GM06990 (cell line): ENCODE results near the gene CCDC14.
"Not testable (repeated sequence)": the region's sequence is repeated elsewhere in the genome, so short reads cannot be mapped to it uniquely, and the experiment has no call there.

Source experiments
- DNase-seq: peaks from one replicate; pipeline ENCODE4 v3.0.0-alpha.2; 2011; ENCODE audit not compliant: insufficient read length; ENCODE audit errors: extremely low read depth
- H3K27me3 ChIP-seq: replicated peaks from 2 replicates; pipeline ENCODE4 v1.6.0; 2011; ENCODE audit warnings: low read length; ENCODE audit not compliant: control insufficient read depth, insufficient read depth
- H3K36me3 ChIP-seq: 2 replicates; pipeline ENCODE4 v1.5.1; 2011; ENCODE audit warnings: low read length; ENCODE audit not compliant: control insufficient read depth, insufficient read depth
- H3K4me3 ChIP-seq: replicated peaks from 2 replicates; pipeline ENCODE4 v1.5.1; 2011; ENCODE audit warnings: low read depth, mild to moderate bottlenecking, control low read depth, low read length
- TF ChIP-seq, protein P1 (sequence below): IDR thresholded peaks from 2 replicates; pipeline ENCODE4 v1.5.1; 2011; ENCODE audit warnings: low read length, control low read depth, mild to moderate bottlenecking, inconsistent platforms; ENCODE audit not compliant: insufficient read depth, poor library complexity, severe bottlenecking

The CCDC14 gene

DNA sequence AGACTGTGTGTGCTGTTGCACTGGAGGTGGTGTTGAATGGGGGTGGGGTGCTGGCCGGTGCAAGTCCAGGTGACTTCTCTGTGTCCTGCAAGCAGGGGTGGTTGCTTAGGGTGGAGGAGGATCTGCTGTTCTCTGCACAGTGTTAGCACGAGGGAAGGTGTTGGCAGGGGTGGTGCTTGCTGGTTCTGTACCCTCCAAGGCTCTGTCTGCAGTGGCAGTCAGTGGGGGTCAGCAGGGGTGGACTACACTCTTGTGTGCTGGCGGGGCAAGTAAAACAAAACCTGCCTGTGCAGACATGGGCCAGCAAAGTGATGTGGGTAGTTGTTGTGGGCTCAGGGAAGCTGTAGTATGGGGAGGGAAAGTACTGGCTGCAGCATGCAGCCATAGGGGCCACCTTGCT, 25.4 kb upstream of the CCDC14 start:
- peaks cover 2% of the 10 kb centered on the region; the same call in 1 of the 2 replicates for H3K27me3 ChIP-seq
- H3K4me3 ChIP-seq, result no peak overlapping the region
- TF ChIP-seq, protein P1, sequence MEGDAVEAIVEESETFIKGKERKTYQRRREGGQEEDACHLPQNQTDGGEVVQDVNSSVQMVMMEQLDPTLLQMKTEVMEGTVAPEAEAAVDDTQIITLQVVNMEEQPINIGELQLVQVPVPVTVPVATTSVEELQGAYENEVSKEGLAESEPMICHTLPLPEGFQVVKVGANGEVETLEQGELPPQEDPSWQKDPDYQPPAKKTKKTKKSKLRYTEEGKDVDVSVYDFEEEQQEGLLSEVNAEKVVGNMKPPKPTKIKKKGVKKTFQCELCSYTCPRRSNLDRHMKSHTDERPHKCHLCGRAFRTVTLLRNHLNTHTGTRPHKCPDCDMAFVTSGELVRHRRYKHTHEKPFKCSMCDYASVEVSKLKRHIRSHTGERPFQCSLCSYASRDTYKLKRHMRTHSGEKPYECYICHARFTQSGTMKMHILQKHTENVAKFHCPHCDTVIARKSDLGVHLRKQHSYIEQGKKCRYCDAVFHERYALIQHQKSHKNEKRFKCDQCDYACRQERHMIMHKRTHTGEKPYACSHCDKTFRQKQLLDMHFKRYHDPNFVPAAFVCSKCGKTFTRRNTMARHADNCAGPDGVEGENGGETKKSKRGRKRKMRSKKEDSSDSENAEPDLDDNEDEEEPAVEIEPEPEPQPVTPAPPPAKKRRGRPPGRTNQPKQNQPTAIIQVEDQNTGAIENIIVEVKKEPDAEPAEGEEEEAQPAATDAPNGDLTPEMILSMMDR, result no peak
- no peak for DNase-seq
- no peaks in the 10 kb centered on the region for H3K36me3 ChIP-seq

GRCh38 chr3:123984957-123985356, 23.9 kb upstream of the CCDC14 start:
- Histone ChIP-seq H3K27me3 (peaks cover 2% of the 10 kb centered on the region; the same call in 1 of the 2 replicates), H3K4me3 (no peak overlapping the region), H3K36me3 (no peaks in the 10 kb centered on the region)
- TF ChIP-seq, protein P1, result no peak
- DNase-seq, result no peak

DNA sequence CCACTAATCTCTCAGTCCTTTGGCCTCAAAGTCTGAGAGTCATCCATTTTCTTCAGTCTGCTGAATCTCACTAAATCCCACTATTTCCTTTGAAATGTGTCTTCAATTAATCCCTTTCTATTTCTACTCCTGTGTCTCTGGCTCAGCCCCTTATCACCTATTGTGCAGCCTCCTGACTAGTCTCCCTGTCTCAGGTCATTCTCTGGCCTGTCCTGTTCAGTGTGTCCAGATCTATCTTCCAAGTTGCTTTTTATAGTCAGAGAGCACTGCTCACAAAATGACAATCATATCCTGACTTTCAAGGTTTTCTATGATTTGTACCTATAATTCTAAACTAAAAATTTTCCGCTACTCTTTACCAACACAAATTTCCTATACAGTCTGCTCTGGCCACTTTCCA, 23.3 kb upstream of the CCDC14 start:
- no peaks in the 10 kb centered on the region for H3K36me3 ChIP-seq
- no peak for DNase-seq
- H3K4me3 ChIP-seq, result no peak overlapping the region
- H3K27me3 ChIP-seq, result peaks cover 2% of the 10 kb centered on the region; the same call in 1 of the 2 replicates
- TF ChIP-seq, protein P1, result no peak

GRCh38 chr3:123981317-123981716, 20.3 kb upstream of the CCDC14 start:
- DNase-seq, H3K4me3 ChIP-seq, H3K27me3 ChIP-seq, H3K36me3 ChIP-seq: not testable (repeated sequence)

DNA sequence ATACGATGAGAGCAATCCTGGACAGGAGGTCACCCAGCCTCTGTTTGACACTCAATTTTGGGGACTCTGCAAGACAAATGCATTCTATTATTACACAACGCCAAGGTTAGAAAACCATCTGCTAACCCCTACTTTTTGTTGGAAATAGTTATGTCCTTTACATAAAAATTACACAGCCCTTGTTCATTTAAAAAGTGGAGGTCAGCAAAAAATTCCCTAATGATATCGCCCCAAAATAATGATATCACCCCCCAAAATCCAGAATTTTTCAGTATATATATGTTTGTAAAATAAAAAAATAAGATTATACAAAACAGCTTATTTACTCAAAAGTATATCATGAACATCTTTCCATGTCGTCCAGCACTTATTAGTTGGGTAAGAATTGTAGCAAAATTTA, 19.5 kb upstream of the CCDC14 start:
- no peak overlapping the region for H3K4me3 ChIP-seq
- TF ChIP-seq, protein P1, result no peak
- H3K36me3 ChIP-seq, result no peaks in the 10 kb centered on the region
- no peak for DNase-seq
- no peaks in the 10 kb centered on the region for H3K27me3 ChIP-seq

- not testable (repeated sequence) for H3K4me3 ChIP-seq
- TF ChIP-seq, protein P1, result peak; percentile 66
Measured at GRCh38 chr3:123979525-123980501, 18.8 kb upstream of the CCDC14 start.

DNA sequence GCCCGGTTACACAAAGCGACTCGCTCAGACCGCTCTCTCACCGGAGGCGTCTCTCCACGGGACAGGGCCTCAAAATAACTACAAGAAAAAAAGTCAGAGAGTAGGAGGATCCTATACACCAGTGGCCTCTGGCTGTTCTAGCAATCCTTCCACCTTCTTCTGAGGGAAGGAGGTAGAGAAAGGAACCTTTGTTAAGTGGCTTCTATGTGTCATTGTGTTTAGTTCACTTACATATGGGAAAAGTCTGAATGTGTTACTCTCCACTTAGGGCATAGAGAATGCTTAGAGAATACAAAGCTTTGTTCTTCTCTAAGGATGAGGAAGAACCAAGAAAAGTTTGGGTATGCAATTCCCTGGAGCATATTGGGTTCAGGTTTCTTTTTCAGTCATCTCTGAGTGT, 15.9 kb upstream of the CCDC14 start:
- H3K27me3 ChIP-seq, DNase-seq, H3K4me3 ChIP-seq, H3K36me3 ChIP-seq: not testable (repeated sequence)

More at GRCh38 chr3:123979525-123980501, 18.8 kb upstream of the CCDC14 start:
- DNase-seq, H3K36me3 ChIP-seq, H3K27me3 ChIP-seq: not testable (repeated sequence)

- H3K36me3 ChIP-seq, H3K27me3 ChIP-seq, DNase-seq, H3K4me3 ChIP-seq: not testable (repeated sequence)
Measured at GRCh38 chr3:123976181-123976898, 15.3 kb upstream of the CCDC14 start.
